Ishikawa (cell line): ENCODE data around the gene SPACDR.
A peak's percentile ranks its signal among the peaks of the same experiment; 100 is the strongest.

Experiments used
- CEBPB ChIP-seq: IDR thresholded peaks from 2 replicates; pipeline ENCODE4 v1.6.1; 2012
- CREB1 ChIP-seq: IDR thresholded peaks from 2 replicates; pipeline ENCODE4 v1.6.1; 2012; ENCODE audit warnings: low read depth
- EGR1 ChIP-seq: IDR thresholded peaks from 2 replicates; pipeline ENCODE4 v1.6.1; 2012
- EP300 ChIP-seq: IDR thresholded peaks from 2 replicates; pipeline ENCODE4 v1.6.1; 2012; ENCODE audit warnings: borderline replicate concordance
- FOXM1 ChIP-seq: IDR thresholded peaks from 2 replicates; pipeline ENCODE4 v1.6.1; 2012; ENCODE audit warnings: low read depth, borderline replicate concordance
- NFIC ChIP-seq: IDR thresholded peaks from 2 replicates; pipeline ENCODE4 v1.6.1; 2012
- RAD21 ChIP-seq: IDR thresholded peaks from 2 replicates; pipeline ENCODE4 v1.6.1; 2012; ENCODE audit warnings: low read depth
- TAF1 ChIP-seq: IDR thresholded peaks from 2 replicates; pipeline ENCODE4 v1.6.1; 2012; ENCODE audit warnings: low read depth, mild to moderate bottlenecking
- TCF12 ChIP-seq: IDR thresholded peaks from 2 replicates; pipeline ENCODE4 v1.6.1; 2012; ENCODE audit warnings: low read depth
- TEAD4 ChIP-seq: IDR thresholded peaks from 2 replicates; pipeline ENCODE4 v1.6.1; 2012
- YY1 ChIP-seq: IDR thresholded peaks from 2 replicates; pipeline ENCODE4 v1.6.1; 2012; ENCODE audit warnings: low read depth
- ZBTB7A ChIP-seq: IDR thresholded peaks from 2 replicates; pipeline ENCODE4 v1.6.1; 2012; ENCODE audit warnings: low read depth
- TF ChIP-seq, protein P1 (sequence below): IDR thresholded peaks from 2 replicates; pipeline ENCODE4 v1.6.1; 2012
- TF ChIP-seq, protein P2 (sequence below): IDR thresholded peaks from 2 replicates; pipeline ENCODE4 v1.6.1; 2012
- TF ChIP-seq, protein P3 (sequence below): IDR thresholded peaks from 2 replicates; pipeline ENCODE4 v1.6.1; 2012; ENCODE audit warnings: low read depth, mild to moderate bottlenecking

The SPACDR gene

DNA sequence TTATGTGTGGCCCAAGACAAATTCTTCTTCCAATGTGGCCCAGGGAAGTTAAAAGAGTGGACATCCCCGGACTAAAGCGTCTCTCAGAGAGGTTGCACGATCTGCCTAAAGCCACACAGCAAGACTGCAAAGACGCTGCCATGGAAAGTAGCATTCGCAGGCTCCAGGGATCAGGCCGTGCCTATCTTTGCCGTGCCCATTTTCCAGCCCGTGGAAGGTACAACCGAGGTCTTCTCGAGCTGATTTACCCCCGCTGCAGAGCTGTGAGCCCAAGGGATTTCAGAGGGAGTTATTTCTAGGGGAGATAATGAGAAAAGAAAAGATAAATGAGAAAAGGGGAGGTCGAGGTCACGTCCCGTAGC lies 18.6 kb upstream of the SPACDR start:
- TF ChIP-seq, protein P1, sequence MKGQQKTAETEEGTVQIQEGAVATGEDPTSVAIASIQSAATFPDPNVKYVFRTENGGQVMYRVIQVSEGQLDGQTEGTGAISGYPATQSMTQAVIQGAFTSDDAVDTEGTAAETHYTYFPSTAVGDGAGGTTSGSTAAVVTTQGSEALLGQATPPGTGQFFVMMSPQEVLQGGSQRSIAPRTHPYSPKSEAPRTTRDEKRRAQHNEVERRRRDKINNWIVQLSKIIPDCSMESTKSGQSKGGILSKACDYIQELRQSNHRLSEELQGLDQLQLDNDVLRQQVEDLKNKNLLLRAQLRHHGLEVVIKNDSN: no peak
- TF ChIP-seq CREB1: no peak
- TF ChIP-seq, protein P2, sequence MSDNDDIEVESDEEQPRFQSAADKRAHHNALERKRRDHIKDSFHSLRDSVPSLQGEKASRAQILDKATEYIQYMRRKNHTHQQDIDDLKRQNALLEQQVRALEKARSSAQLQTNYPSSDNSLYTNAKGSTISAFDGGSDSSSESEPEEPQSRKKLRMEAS: no peak
- no peak for TF ChIP-seq ZBTB7A
- no peak for TF ChIP-seq TEAD4
- no peak for TF ChIP-seq EGR1
- no peak for TF ChIP-seq YY1
- TF ChIP-seq RAD21: no peak
- TF ChIP-seq FOXM1: no peak
- no peak for TF ChIP-seq EP300

DNA sequence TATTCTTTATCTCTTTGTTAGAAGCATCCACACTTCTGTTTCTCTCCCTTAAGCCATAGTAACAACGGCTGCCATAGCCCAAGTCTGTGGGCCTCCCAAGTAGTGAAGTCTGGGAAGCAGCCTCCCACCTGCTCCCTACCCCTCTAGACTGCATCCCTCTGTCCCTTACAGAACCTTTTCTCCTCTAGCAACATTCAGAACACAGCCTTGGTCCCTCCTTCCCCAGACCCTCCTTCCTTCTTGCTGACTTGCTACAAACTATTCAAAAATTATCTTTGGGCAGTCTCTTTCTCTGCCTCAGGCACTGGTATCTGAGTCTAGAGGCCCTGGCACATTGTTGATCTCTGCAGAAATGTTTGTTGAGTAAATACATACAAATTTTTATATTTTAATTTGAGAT lies 17.4 kb upstream of the SPACDR start:
- TF ChIP-seq ZBTB7A: no peak
- TF ChIP-seq, protein P2: no peak
- no peak for TF ChIP-seq EP300
- TF ChIP-seq TEAD4: no peak
- no peak for TF ChIP-seq EGR1

DNA sequence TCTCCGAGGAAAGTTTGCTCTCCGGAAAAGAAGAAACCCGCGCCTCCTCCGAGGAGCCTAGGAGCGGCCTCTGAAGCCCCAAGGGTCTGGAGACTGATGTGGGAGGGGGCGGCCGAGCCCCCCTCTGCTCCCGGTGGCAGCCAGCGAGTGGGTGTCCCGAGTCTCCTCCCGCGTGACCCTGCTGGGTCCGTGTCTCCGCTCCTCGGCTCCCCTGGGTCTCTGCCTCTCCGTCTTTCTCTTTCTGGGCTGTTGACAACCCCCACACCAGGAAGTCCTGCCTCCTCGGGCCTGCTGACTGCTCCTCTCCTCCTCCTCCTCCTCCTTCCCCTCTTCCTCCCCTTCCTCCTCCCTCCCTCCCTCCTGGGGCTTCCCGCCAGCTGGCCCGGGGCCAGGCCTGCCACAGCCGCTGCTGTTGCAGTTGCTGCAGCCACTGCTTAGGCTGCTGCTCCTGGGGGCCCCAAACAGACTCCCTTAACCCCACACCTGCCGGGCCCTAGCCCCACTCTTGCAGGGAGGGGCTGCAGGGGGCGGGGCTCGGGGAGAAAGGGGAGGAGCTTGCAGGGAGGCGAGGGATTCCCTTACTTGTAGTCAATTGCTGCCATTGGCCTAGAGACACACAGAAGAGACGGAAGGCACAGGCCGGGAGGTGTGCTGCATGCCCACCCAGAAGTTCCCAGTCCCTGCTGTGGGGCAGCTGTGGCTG lies 15.0 kb upstream of the SPACDR start, which contains the start of gene TSC22D4:
TSC22D4 (minus strand) TSS at position 257 of the 703 bp plus-strand sequence. CDS start 1,176 bp downstream, outside the sequence.
- TF ChIP-seq YY1 (peak; percentile 44; the same call in 1 of the 2 replicates), EP300 (peak; percentile 48; the same call in 1 of the 2 replicates), TAF1 (peak; percentile 59; the same call in 1 of the 2 replicates), CREB1 (no peak), CEBPB (no peak), FOXM1 (no peak), NFIC (peak; percentile 99), ZBTB7A (peak; percentile 82; the same call in 1 of the 2 replicates), EGR1 (no peak)
- TF ChIP-seq, protein P1: peak; percentile 72
- TF ChIP-seq, protein P2: peak; percentile 48; the same call in 1 of the 2 replicates
- TF ChIP-seq, protein P3, sequence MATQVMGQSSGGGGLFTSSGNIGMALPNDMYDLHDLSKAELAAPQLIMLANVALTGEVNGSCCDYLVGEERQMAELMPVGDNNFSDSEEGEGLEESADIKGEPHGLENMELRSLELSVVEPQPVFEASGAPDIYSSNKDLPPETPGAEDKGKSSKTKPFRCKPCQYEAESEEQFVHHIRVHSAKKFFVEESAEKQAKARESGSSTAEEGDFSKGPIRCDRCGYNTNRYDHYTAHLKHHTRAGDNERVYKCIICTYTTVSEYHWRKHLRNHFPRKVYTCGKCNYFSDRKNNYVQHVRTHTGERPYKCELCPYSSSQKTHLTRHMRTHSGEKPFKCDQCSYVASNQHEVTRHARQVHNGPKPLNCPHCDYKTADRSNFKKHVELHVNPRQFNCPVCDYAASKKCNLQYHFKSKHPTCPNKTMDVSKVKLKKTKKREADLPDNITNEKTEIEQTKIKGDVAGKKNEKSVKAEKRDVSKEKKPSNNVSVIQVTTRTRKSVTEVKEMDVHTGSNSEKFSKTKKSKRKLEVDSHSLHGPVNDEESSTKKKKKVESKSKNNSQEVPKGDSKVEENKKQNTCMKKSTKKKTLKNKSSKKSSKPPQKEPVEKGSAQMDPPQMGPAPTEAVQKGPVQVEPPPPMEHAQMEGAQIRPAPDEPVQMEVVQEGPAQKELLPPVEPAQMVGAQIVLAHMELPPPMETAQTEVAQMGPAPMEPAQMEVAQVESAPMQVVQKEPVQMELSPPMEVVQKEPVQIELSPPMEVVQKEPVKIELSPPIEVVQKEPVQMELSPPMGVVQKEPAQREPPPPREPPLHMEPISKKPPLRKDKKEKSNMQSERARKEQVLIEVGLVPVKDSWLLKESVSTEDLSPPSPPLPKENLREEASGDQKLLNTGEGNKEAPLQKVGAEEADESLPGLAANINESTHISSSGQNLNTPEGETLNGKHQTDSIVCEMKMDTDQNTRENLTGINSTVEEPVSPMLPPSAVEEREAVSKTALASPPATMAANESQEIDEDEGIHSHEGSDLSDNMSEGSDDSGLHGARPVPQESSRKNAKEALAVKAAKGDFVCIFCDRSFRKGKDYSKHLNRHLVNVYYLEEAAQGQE: no peak

DNA sequence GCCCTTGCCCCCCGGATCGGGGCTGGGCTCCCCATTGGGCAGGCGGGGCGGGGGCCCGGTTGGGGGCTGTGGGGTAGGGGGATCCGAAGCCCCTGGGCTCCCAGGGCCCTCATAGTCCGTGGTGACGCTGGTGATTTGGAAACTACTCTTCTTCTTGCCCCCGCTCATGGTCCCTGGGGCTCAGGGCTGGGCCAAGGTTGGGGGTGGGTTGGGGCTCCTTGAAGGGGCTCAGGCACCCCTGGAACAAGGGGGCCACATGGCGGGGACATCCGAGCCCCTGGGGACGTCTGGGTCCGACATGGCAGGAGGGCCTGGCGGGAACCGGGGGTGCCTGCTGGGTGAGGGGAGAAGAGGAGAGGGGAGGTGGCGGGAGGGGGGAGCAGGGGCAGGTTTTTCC lies 13.8 kb upstream of the SPACDR start:
- TF ChIP-seq YY1 (no peak), NFIC (no peak), CREB1 (no peak), RAD21 (no peak), ZBTB7A (no peak), TCF12 (no peak), CEBPB (no peak), FOXM1 (no peak), EGR1 (no peak), TAF1 (no peak)
- TF ChIP-seq, protein P2: no peak

DNA sequence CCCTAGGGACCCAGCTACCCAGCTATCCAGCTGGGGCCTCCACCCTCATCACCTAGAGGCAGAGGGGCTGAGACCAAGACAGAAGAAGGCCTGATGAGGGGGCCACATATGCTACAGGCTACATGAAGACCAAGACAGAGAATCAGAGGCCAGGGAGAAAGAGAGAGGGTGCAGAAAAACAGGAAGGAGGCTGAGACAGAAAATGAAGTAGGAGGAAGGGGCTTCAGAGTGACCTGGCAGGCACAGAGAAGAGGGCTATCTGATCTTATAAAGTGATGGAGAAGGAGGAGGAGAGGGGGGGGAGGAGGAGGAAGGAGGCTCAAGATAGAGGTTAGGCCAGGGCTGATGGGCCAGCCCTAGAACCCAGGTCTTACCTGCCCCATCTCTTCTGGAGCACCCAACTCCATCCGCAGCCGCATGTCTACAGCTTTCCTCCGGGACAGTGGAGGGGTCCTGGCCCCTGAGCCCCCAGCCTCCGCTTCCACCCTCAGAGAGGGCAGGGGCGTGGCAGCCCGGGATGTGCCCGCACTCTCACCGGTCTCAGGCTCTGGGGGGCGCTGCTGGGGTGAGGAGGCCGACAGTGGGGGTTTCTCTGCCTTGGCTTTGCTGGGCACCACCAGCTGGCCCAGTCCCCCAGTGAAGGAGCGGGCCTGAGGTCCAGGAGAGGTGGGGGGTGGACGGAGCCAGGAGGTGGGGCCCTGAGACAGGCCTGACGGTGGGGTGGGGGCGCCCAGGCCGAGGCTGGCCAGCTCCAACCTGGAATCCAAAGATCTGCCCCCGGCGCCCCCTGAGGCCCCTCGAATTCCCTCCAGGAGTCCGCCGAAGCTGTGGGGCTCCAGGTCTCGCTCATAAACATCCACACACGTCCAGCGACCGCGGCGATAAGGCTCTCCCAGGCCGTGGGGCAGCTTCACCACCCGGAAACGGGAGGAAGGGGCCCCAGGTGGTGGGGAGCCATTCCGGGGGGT lies 13.1 kb upstream of the SPACDR start:
- TF ChIP-seq, protein P2: no peak
- TF ChIP-seq RAD21 (no peak), TEAD4 (no peak), EP300 (no peak), EGR1 (no peak), CEBPB (no peak), NFIC (no peak), ZBTB7A (no peak), TCF12 (no peak), CREB1 (no peak), TAF1 (no peak)
- TF ChIP-seq, protein P1: no peak
- TF ChIP-seq, protein P3: no peak
